Measurements from ENCODE around the gene BST1.

The BST1 gene

GRCh38 chr4:15718959-15719358 lies 16.1 kb downstream of the BST1 start:
- Histone ChIP-seq H3K9me3 (ENCODE audit: insufficient read depth, low read depth, low read length) (no peaks in the 10 kb centered on the region), H2BK12ac (ENCODE audit: low read length) (no peak overlapping the region), H3K27ac (ENCODE audit: low read depth, low read length) (no peak overlapping the region), H3K4me2 (ENCODE audit: low read length) (no peak overlapping the region), H3K23ac (ENCODE audit: low read length) (no peak overlapping the region), H3K4ac (ENCODE audit: low read depth, low read length) (no peak overlapping the region), H4K8ac (ENCODE audit: low read depth, low read length) (no peak overlapping the region), H3K36me3 (ENCODE audit: control insufficient read depth in 1 of 2, insufficient read depth in 2 of 2, low read length in 2 of 2) (no peaks in the 10 kb centered on the region), H4K12ac (ENCODE audit: low read depth, low read length) (no peak overlapping the region), H3K79me2 (ENCODE audit: control insufficient read depth, insufficient read depth, low read length, poor library complexity) (no peaks in the 10 kb centered on the region), H2BK5ac (ENCODE audit: low read depth, low read length, poor library complexity) (no peak overlapping the region), H3K27me3 (ENCODE audit: insufficient read depth, low read length) (no peaks in the 10 kb centered on the region), H2AK5ac (ENCODE audit: low read length) (no peak overlapping the region), H3K4me1 (ENCODE audit: control insufficient read depth in 1 of 2, insufficient read depth in 2 of 2, low read length in 2 of 2) (no peaks in the 10 kb centered on the region), H3K4me3 (ENCODE audit: low read depth, low read length) (no peak overlapping the region), H2BK120ac (ENCODE audit: insufficient read depth, low read length, poor library complexity) (no peak overlapping the region), H4K91ac (ENCODE audit: low read depth, low read length) (no peak overlapping the region), H3K18ac (ENCODE audit: low read length) (no peak overlapping the region), H3K14ac (ENCODE audit: low read length) (no peak overlapping the region), H2AFZ (ENCODE audit: insufficient read depth, low read length, poor library complexity) (no peak overlapping the region), H3K9ac (ENCODE audit: low read length) (no peak overlapping the region), H3K79me1 (ENCODE audit: low read length) (no peaks in the 10 kb centered on the region)
- WGBS (ENCODE audit: extremely low coverage, insufficient coverage, insufficient read length), result no CpG with 5 or more reads among the region's 7 CpGs
- DNase-seq, result no peak

DNA sequence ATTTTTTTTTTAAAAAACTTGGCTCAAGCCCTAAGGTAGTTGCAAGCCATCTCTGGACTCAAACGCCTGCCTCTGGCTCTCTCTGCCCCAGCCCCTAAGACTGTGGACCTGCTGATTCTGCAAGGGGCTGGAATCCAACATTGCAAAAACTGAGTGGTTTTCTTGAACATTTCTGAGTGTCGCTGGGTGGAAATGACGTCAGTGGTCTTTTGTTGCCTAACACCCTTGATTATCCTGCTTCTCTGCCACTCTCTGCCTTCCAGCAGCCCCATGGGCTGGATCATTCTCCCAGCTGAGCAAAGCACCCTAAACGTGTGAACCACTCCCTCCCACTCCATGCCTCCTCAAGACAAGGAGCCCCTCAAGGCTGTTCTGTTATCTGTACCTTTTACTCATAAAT lies 16.6 kb downstream of the BST1 start:
- no CpG with 5 or more reads among the region's 4 CpGs for WGBS (ENCODE audit: extremely low coverage, insufficient coverage, insufficient read length)
- H3K9me3 ChIP-seq (ENCODE audit: insufficient read depth, low read depth, low read length), result no peaks in the 10 kb centered on the region

DNA sequence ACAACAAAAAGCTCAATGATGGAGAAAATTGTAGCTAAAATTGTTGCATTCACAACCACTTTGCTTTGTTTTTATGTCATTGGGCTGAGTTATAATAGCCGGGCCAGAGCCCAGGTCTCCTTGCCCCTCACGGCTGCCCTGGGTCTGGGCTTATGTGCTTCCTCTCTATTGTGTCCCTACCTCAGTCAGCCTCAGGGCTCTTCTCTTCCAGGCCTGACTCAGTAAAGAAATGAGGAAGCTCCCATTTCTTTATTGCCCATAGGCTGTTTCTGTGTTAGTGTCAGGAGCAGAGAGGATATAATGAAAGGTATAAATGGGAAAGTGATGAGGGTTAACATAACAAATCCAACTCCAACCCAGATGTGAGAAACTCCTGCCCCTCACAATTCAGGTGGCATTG lies 18.0 kb downstream of the BST1 start:
- DNase-seq, result no peak
- no peak overlapping the region for H2AFZ ChIP-seq (ENCODE audit: insufficient read depth, low read length, poor library complexity)
- no peaks in the 10 kb centered on the region for H3K79me1 ChIP-seq (ENCODE audit: low read length)
- H3K4ac ChIP-seq (ENCODE audit: low read depth, low read length), result no peak overlapping the region
- no peak overlapping the region for H3K27ac ChIP-seq (ENCODE audit: low read depth, low read length)
- no peak overlapping the region for H2BK120ac ChIP-seq (ENCODE audit: insufficient read depth, low read length, poor library complexity)
- H3K79me2 ChIP-seq (ENCODE audit: control insufficient read depth, insufficient read depth, low read length, poor library complexity), result no peaks in the 10 kb centered on the region
- H4K12ac ChIP-seq (ENCODE audit: low read depth, low read length), result no peak overlapping the region
- no peak overlapping the region for H3K18ac ChIP-seq (ENCODE audit: low read length)
- H3K23ac ChIP-seq (ENCODE audit: low read length), result no peak overlapping the region
- WGBS (ENCODE audit: extremely low coverage, insufficient coverage, insufficient read length), result no CpG with 5 or more reads among the region's 2 CpGs
- no peak overlapping the region for H3K4me3 ChIP-seq (ENCODE audit: low read depth, low read length)
- no peak overlapping the region for H3K14ac ChIP-seq (ENCODE audit: low read length)
- no peak overlapping the region for H2BK5ac ChIP-seq (ENCODE audit: low read depth, low read length, poor library complexity)
- H2AK5ac ChIP-seq (ENCODE audit: low read length), result no peak overlapping the region
- no peak overlapping the region for H3K4me2 ChIP-seq (ENCODE audit: low read length)
- no peaks in the 10 kb centered on the region for H3K27me3 ChIP-seq (ENCODE audit: insufficient read depth, low read length)
- no peaks in the 10 kb centered on the region for H3K4me1 ChIP-seq (ENCODE audit: control insufficient read depth in 1 of 2, insufficient read depth in 2 of 2, low read length in 2 of 2)
- no peak overlapping the region for H2BK12ac ChIP-seq (ENCODE audit: low read length)
- no peaks in the 10 kb centered on the region for H3K36me3 ChIP-seq (ENCODE audit: control insufficient read depth in 1 of 2, insufficient read depth in 2 of 2, low read length in 2 of 2)
- no peak overlapping the region for H3K9ac ChIP-seq (ENCODE audit: low read length)
- no peak overlapping the region for H4K91ac ChIP-seq (ENCODE audit: low read depth, low read length)
- no peak overlapping the region for H4K8ac ChIP-seq (ENCODE audit: low read depth, low read length)
- H3K9me3 ChIP-seq (ENCODE audit: insufficient read depth, low read depth, low read length), result no peaks in the 10 kb centered on the region

More for the DNA sequence above, 16.6 kb downstream of the BST1 start:
- H2BK5ac ChIP-seq (ENCODE audit: low read depth, low read length, poor library complexity), result no peak overlapping the region
- no peak overlapping the region for H3K4ac ChIP-seq (ENCODE audit: low read depth, low read length)
- H3K36me3 ChIP-seq (ENCODE audit: control insufficient read depth in 1 of 2, insufficient read depth in 2 of 2, low read length in 2 of 2), result no peaks in the 10 kb centered on the region
- no peak overlapping the region for H3K14ac ChIP-seq (ENCODE audit: low read length)
- no peak overlapping the region for H4K91ac ChIP-seq (ENCODE audit: low read depth, low read length)
- DNase-seq, result peak in 1 of 2 donors; percentile 8
- H3K23ac ChIP-seq (ENCODE audit: low read length), result no peak overlapping the region
- H2BK12ac ChIP-seq (ENCODE audit: low read length), result no peak overlapping the region
- H3K27ac ChIP-seq (ENCODE audit: low read depth, low read length), result no peak overlapping the region
- H2AFZ ChIP-seq (ENCODE audit: insufficient read depth, low read length, poor library complexity), result no peak overlapping the region
- no peaks in the 10 kb centered on the region for H3K27me3 ChIP-seq (ENCODE audit: insufficient read depth, low read length)
- H3K79me1 ChIP-seq (ENCODE audit: low read length), result no peaks in the 10 kb centered on the region
- H3K4me3 ChIP-seq (ENCODE audit: low read depth, low read length), result no peak overlapping the region
- no peak overlapping the region for H3K4me2 ChIP-seq (ENCODE audit: low read length)
- H2BK120ac ChIP-seq (ENCODE audit: insufficient read depth, low read length, poor library complexity), result no peak overlapping the region
- no peak overlapping the region for H3K9ac ChIP-seq (ENCODE audit: low read length)
- H4K8ac ChIP-seq (ENCODE audit: low read depth, low read length), result no peak overlapping the region
- no peaks in the 10 kb centered on the region for H3K79me2 ChIP-seq (ENCODE audit: control insufficient read depth, insufficient read depth, low read length, poor library complexity)
- H3K4me1 ChIP-seq (ENCODE audit: control insufficient read depth in 1 of 2, insufficient read depth in 2 of 2, low read length in 2 of 2), result no peaks in the 10 kb centered on the region
- H2AK5ac ChIP-seq (ENCODE audit: low read length), result no peak overlapping the region
- H3K18ac ChIP-seq (ENCODE audit: low read length), result no peak overlapping the region
- no peak overlapping the region for H4K12ac ChIP-seq (ENCODE audit: low read depth, low read length)

DNA sequence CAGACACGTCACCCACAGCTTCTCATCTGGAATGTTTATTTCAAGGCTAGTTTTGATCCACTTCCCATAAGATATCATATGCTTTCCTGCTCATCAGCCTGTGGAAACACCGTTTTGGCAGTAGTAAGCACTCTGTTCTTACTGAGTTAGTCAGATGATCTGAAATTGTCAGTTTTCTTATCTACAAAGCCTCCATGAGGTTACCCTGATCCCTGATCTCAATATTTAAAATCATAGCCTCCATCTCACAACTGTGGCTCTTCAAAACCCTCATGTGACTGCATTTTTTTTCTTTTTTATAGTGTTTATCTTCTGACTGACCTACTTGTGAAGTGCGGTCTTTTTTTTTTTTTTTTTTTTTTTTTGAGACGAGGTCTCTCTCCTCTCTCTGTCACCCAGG lies 22.7 kb downstream of the BST1 start:
- Histone ChIP-seq H2AK5ac (ENCODE audit: low read length) (no peak overlapping the region), H3K4me1 (ENCODE audit: control insufficient read depth in 1 of 2, insufficient read depth in 2 of 2, low read length in 2 of 2) (no peaks in the 10 kb centered on the region), H3K9ac (ENCODE audit: low read length) (no peak overlapping the region), H3K9me3 (ENCODE audit: insufficient read depth, low read depth, low read length) (no peaks in the 10 kb centered on the region), H3K4me3 (ENCODE audit: low read depth, low read length) (no peak overlapping the region), H3K4me2 (ENCODE audit: low read length) (no peak overlapping the region), H3K79me2 (ENCODE audit: control insufficient read depth, insufficient read depth, low read length, poor library complexity) (no peaks in the 10 kb centered on the region), H3K79me1 (ENCODE audit: low read length) (no peaks in the 10 kb centered on the region), H2BK5ac (ENCODE audit: low read depth, low read length, poor library complexity) (no peak overlapping the region), H4K8ac (ENCODE audit: low read depth, low read length) (no peak overlapping the region), H3K23ac (ENCODE audit: low read length) (no peak overlapping the region), H3K18ac (ENCODE audit: low read length) (no peak overlapping the region), H4K12ac (ENCODE audit: low read depth, low read length) (no peak overlapping the region), H4K91ac (ENCODE audit: low read depth, low read length) (no peak overlapping the region), H3K27me3 (ENCODE audit: insufficient read depth, low read length) (no peaks in the 10 kb centered on the region), H3K36me3 (ENCODE audit: control insufficient read depth in 1 of 2, insufficient read depth in 2 of 2, low read length in 2 of 2) (no peaks in the 10 kb centered on the region), H3K14ac (ENCODE audit: low read length) (no peak overlapping the region), H3K27ac (ENCODE audit: low read depth, low read length) (no peak overlapping the region), H3K4ac (ENCODE audit: low read depth, low read length) (no peak overlapping the region), H2BK120ac (ENCODE audit: insufficient read depth, low read length, poor library complexity) (no peak overlapping the region), H2AFZ (ENCODE audit: insufficient read depth, low read length, poor library complexity) (no peak overlapping the region), H2BK12ac (ENCODE audit: low read length) (no peak overlapping the region)
- DNase-seq, result peak in 1 of 2 donors; percentile 58
- WGBS (ENCODE audit: extremely low coverage, insufficient coverage, insufficient read length), result no CpG with 5 or more reads among the region's 4 CpGs

All from trophoblast cell (in vitro differentiated cells and primary cell).